Measurements from ENCODE around the gene ARIH1.

The ARIH1 gene

GRCh38 chr15:72451224-72451623 lies 22.9 kb upstream of the ARIH1 start:
- no peak for DNase-seq (ENCODE audit: low read depth)
- no peak overlapping the region for H3K4me3 ChIP-seq (ENCODE audit: low read depth, low read length)
- TF ChIP-seq CTCF (IDR thresholded peaks at IDR 0.05; ENCODE audit: control insufficient read depth, extremely low read depth, insufficient read depth), result no peak

GRCh38 chr15:72456684-72457083 lies 17.4 kb upstream of the ARIH1 start:
- no peak overlapping the region for H3K4me3 ChIP-seq (ENCODE audit: low read depth, low read length)
- no peak for TF ChIP-seq CTCF (IDR thresholded peaks at IDR 0.05; ENCODE audit: control insufficient read depth, extremely low read depth, insufficient read depth)
- no peak for DNase-seq (ENCODE audit: low read depth)

GRCh38 chr15:72460402-72460801 lies 13.7 kb upstream of the ARIH1 start:
- no peak overlapping the region for H3K4me3 ChIP-seq (ENCODE audit: low read depth, low read length)
- no peak for DNase-seq (ENCODE audit: low read depth)
- no peak for TF ChIP-seq CTCF (IDR thresholded peaks at IDR 0.05; ENCODE audit: control insufficient read depth, extremely low read depth, insufficient read depth)

- no peak for DNase-seq (ENCODE audit: low read depth)
- no peak for TF ChIP-seq CTCF (IDR thresholded peaks at IDR 0.05; ENCODE audit: control insufficient read depth, extremely low read depth, insufficient read depth)
- H3K4me3 ChIP-seq (ENCODE audit: low read depth, low read length), result no peak overlapping the region
Measured at GRCh38 chr15:72463702-72464101, 10.4 kb upstream of the ARIH1 start.

GRCh38 chr15:72464251-72464650 lies 9.9 kb upstream of the ARIH1 start:
- H3K4me3 ChIP-seq (ENCODE audit: low read depth, low read length), result no peak overlapping the region
- TF ChIP-seq CTCF (IDR thresholded peaks at IDR 0.05; ENCODE audit: control insufficient read depth, extremely low read depth, insufficient read depth), result no peak
- DNase-seq (ENCODE audit: low read depth), result no peak

- TF ChIP-seq CTCF (IDR thresholded peaks at IDR 0.05; ENCODE audit: control insufficient read depth, extremely low read depth, insufficient read depth), result no peak
- DNase-seq (ENCODE audit: low read depth), result no peak
- no peak overlapping the region for H3K4me3 ChIP-seq (ENCODE audit: low read depth, low read length)
Measured at GRCh38 chr15:72468103-72468502, 6.0 kb upstream of the ARIH1 start.

GRCh38 chr15:72472992-72473610 lies 1.0 kb upstream of the ARIH1 start:
- peak; percentile 41; the same call in 1 of the 2 replicates for TF ChIP-seq CTCF (IDR thresholded peaks at IDR 0.05; ENCODE audit: control insufficient read depth, extremely low read depth, insufficient read depth)
- no peak for DNase-seq (ENCODE audit: low read depth)
- H3K4me3 ChIP-seq (ENCODE audit: low read depth, low read length), result peak overlapping the region; percentile 61

Measured in LNCaP clone FGC (cell line).